CD4-positive, alpha-beta T cell treated with Interleukin-15 for 1 hour (primary cell): Measurements from ENCODE around the gene FOXC1.

ENCODE experiments used
- DNase-seq: peaks from one replicate; pipeline ENCODE4 v3.0.0-alpha.2; 2020

FOXC1 gene

GRCh38 chr6:1645466-1646185 is 35.9 kb downstream of the FOXC1 start:
- DNase-seq: no peak

- DNase-seq: no peak
Measured at GRCh38 chr6:1651362-1651761, 41.6 kb downstream of the FOXC1 start.

- DNase-seq: no peak
Measured at GRCh38 chr6:1652842-1653241, 43.1 kb downstream of the FOXC1 start.

GRCh38 chr6:1654054-1654453 is 44.3 kb downstream of the FOXC1 start:
- no peak for DNase-seq

- DNase-seq: no peak
Measured at GRCh38 chr6:1657116-1657770, 47.5 kb downstream of the FOXC1 start.

- DNase-seq: no peak
Measured at GRCh38 chr6:1657771-1658165, 48.1 kb downstream of the FOXC1 start.

- no peak for DNase-seq
Measured at GRCh38 chr6:1658212-1659005, 48.7 kb downstream of the FOXC1 start.

GRCh38 chr6:1659816-1660215 is 50.1 kb downstream of the FOXC1 start:
- DNase-seq: no peak

- DNase-seq: no peak
Measured at GRCh38 chr6:1662534-1662933, 52.8 kb downstream of the FOXC1 start.
